Stimulated activated naive B cell treated with anti-CD40 and anti-IgM and Interleukin-4, amounts not matched to agents 10 μg/mL and 1 μg/mL and 100 μg/mL, for 72 hours (primary cell): ENCODE measurements around the gene FOXD4.
"Not testable (repeated sequence)": the region's sequence is repeated elsewhere in the genome, so short reads cannot be mapped to it uniquely, and the experiment has no call there.

Experiments
- ATAC-seq, 2 donors: fragments of 150-1000 bp; cut with Tn5 transposase; replicated peaks; 2 replicates each; pipeline ENCODE4 v1.10.0; 2021; ENCODE audit warnings: moderate library complexity in 1 of 2
- DNase-seq: peaks from one replicate; pipeline ENCODE4 v3.0.0; 2021
- H3K27ac Mint-ChIP-seq: one replicate; pipeline ENCODE4 v1.8.0; 2022; ENCODE audit warnings: mild to moderate bottlenecking, mixed read lengths
- H3K27me3 Mint-ChIP-seq, 2 donors: one replicate each; pipeline ENCODE4 v1.8.0; 2022; ENCODE audit warnings: mixed read lengths in 2 of 2
- H3K36me3 Mint-ChIP-seq, 2 donors: one replicate each; pipeline ENCODE4 v1.8.0; 2022; ENCODE audit warnings: mixed read lengths in 2 of 2, mild to moderate bottlenecking in 1 of 2
- H3K4me1 Mint-ChIP-seq, 2 donors: one replicate each; pipeline ENCODE4 v1.8.0; 2022; ENCODE audit warnings: mixed read lengths in 2 of 2, mild to moderate bottlenecking in 1 of 2
- H3K4me3 Mint-ChIP-seq, 2 donors: one replicate each; pipeline ENCODE4 v1.8.0; 2022; ENCODE audit warnings: mild to moderate bottlenecking in 2 of 2, mixed read lengths in 2 of 2, moderate library complexity in 1 of 2
- H3K9me3 Mint-ChIP-seq, 2 donors: one replicate each; pipeline ENCODE4 v1.8.0; 2022; ENCODE audit warnings: mixed read lengths in 2 of 2, mild to moderate bottlenecking in 1 of 2

The FOXD4 gene

GRCh38 chr9:117995-118467, at the start of gene FOXD4:
FOXD4 (minus strand) TSS chr9:118417; CDS start chr9:118119, 298 bp downstream.
- not testable (repeated sequence) for ATAC-seq, H3K36me3 Mint-ChIP-seq, DNase-seq, H3K9me3 Mint-ChIP-seq
- peak within 1 kb of the TSS; percentile 81 for H3K27ac Mint-ChIP-seq
- H3K27me3 Mint-ChIP-seq = peaks cover 19 to 44% of the 10 kb centered on the region in 2 donors
- peak within 1 kb of the TSS; percentile 78 to 81 for H3K4me3 Mint-ChIP-seq
- peaks cover 20 to 33% of the 10 kb centered on the region in 2 donors for H3K4me1 Mint-ChIP-seq

- not testable (repeated sequence) for H3K27ac Mint-ChIP-seq, DNase-seq, H3K9me3 Mint-ChIP-seq, H3K27me3 Mint-ChIP-seq, H3K4me3 Mint-ChIP-seq, ATAC-seq, H3K4me1 Mint-ChIP-seq, H3K36me3 Mint-ChIP-seq
Measured at GRCh38 chr9:159871-160270, 41.7 kb upstream of the FOXD4 start.

- H3K36me3 Mint-ChIP-seq, DNase-seq, H3K27ac Mint-ChIP-seq, ATAC-seq, H3K27me3 Mint-ChIP-seq, H3K9me3 Mint-ChIP-seq, H3K4me1 Mint-ChIP-seq, H3K4me3 Mint-ChIP-seq: not testable (repeated sequence)
Measured at GRCh38 chr9:151173-151572, 33.0 kb upstream of the FOXD4 start.

DNA sequence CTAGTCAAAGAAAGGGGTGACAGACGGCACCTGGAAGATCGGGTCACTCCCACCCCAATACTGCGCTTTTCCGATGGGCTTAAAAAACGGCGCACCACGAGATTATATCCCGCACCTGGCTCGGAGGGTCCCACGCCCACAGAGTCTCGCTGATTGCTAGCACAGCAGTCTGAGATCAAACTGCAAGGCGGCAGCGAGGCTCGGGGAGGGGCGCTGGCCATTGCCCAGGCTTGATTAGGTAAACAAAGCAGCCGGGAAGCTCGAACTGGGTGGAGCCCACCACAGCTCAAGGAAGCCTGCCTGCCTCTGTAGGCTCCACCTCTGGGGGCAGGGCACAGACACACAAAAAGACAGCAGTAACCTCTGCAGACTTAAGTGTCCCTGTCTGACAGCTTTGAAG, 21.7 kb upstream of the FOXD4 start:
- H3K9me3 Mint-ChIP-seq, ATAC-seq, H3K4me3 Mint-ChIP-seq, H3K4me1 Mint-ChIP-seq, DNase-seq, H3K27ac Mint-ChIP-seq, H3K27me3 Mint-ChIP-seq: not testable (repeated sequence)
- H3K36me3 Mint-ChIP-seq = peaks cover 8 to 17% of the 10 kb centered on the region in 2 donors

- not testable (repeated sequence) for ATAC-seq, H3K36me3 Mint-ChIP-seq, H3K9me3 Mint-ChIP-seq
- Mint-ChIP-seq H3K4me1 (peaks cover 20 to 33% of the 10 kb centered on the region in 2 donors), H3K27me3 (peaks cover 19 to 44% of the 10 kb centered on the region in 2 donors), H3K27ac (peak overlapping the region; percentile 47), H3K4me3 (peak overlapping the region; percentile 78 to 81)
- DNase-seq = peak; percentile 29
Measured at GRCh38 chr9:117144-117994, 848 bp downstream of the FOXD4 start.

DNA sequence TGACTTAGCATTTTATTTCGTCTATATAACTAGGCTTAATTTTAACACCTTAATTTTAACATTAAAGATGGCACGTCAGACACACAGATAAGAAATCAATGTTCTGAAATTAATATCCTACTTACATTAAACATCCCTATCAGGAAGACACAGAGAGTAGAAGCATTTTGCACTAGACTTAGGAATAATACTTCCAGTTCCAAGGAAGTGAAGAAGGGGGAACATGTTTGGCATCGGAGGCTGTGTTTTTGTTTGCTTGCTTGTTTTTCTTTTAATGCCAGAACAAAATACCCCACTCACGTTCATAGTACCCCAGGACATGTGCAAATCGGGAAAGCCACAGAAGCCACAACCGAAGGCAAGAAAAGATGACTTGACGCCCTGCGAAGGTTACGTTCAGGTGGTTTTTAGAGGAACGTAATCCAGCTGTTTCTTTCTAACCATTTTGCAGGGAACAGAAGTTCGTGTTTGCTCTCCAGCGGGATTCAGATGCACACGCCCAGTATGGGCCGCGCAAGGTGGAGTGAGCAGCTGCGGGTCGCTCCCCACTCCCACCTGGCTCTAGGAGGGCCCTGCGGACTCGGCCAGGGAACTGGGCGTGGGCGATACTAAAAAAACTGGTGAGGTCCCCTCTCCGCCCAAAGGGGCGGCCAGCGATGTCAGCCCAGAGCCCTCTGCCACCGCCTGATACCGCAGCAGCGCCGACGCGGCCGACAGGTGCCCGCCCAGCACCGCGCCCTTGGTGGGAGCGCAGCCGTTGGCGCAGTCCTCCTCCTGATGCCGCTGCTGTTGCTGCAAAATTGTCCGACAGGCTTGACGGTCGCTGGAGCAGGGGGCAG, 1.8 kb downstream of the FOXD4 start:
- Mint-ChIP-seq H3K4me1 (peaks cover 20 to 33% of the 10 kb centered on the region in 2 donors), H3K4me3 (peak overlapping the region; percentile 41 to 43), H3K27me3 (peaks cover 19 to 44% of the 10 kb centered on the region in 2 donors)
- H3K36me3 Mint-ChIP-seq, H3K27ac Mint-ChIP-seq, DNase-seq, ATAC-seq, H3K9me3 Mint-ChIP-seq: not testable (repeated sequence)

GRCh38 chr9:115118-115451, 3.1 kb downstream of the FOXD4 start:
- Mint-ChIP-seq H3K4me3 (peak overlapping the region; percentile 77 to 89), H3K27ac (peak overlapping the region; percentile 63), H3K27me3 (peaks cover 19 to 44% of the 10 kb centered on the region in 2 donors), H3K4me1 (peaks cover 20 to 33% of the 10 kb centered on the region in 2 donors)
- not testable (repeated sequence) for DNase-seq, H3K36me3 Mint-ChIP-seq, H3K9me3 Mint-ChIP-seq, ATAC-seq

- peak; percentile 12 to 27 for ATAC-seq
- not testable (repeated sequence) for DNase-seq, H3K36me3 Mint-ChIP-seq, H3K9me3 Mint-ChIP-seq
- Mint-ChIP-seq H3K27ac (peak overlapping the region; percentile 90), H3K4me3 (peak overlapping the region; percentile 85 to 89), H3K4me1 (peaks cover 20 to 33% of the 10 kb centered on the region in 2 donors), H3K27me3 (peaks cover 22 to 44% of the 10 kb centered on the region in 2 donors)
Measured at GRCh38 chr9:114267-115117, 3.7 kb downstream of the FOXD4 start.

DNA sequence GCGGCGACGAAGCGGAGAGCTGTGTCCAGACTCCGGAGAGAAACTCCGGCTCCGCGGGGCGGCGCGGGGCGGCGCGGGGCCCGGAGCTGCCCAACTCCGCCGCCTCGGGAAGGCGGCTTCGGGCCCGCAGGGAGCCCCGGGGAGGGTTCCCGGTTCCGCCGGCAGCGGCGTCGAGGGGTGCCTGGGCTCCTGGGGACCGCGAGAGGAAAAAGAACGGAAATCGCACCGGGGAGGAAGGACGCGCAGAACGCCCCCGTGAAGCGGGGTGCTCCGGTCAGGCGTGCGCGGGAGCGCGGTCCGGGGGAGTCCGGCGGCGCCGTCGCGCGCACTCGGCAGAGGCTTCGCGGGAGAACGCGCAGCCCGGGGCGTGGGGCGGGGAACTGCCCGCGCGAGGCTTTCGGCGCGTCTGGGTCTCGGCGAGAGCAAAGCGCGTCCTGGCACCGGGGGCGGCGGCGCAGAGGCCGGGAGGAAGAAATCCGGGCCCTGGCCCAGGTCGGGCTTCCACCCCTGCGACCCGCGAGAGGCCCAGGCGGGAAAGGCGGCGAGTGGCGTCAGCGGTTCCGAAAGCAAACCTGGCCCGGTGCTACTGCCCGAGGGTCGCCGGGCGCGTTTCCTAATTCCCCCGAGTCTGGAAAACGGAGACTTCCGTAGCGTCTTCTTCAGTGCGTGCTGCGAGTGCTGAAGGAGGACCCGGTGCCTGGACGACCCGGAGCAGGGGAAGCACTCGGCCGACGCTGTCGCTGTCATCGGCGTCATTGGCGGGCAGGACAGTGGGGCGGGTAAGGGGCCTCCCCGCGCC, 4.5 kb downstream of the FOXD4 start:
- H3K27ac Mint-ChIP-seq = peak overlapping the region; percentile 90
- H3K9me3 Mint-ChIP-seq, H3K36me3 Mint-ChIP-seq: not testable (repeated sequence)
- ATAC-seq = peak; percentile 87 to 89
- H3K4me3 Mint-ChIP-seq = peak overlapping the region; percentile 85 to 89
- H3K27me3 Mint-ChIP-seq = peaks cover 29 to 48% of the 10 kb centered on the region in 2 donors
- peaks cover 22 to 39% of the 10 kb centered on the region in 2 donors for H3K4me1 Mint-ChIP-seq
- peak; percentile 35 for DNase-seq

- Mint-ChIP-seq H3K27ac (peak overlapping the region; percentile 20), H3K4me1 (peaks cover 17 to 35% of the 10 kb centered on the region in 2 donors), H3K4me3 (peak overlapping the region; percentile 85 to 89), H3K27me3 (peaks cover 26 to 40% of the 10 kb centered on the region in 2 donors)
- not testable (repeated sequence) for H3K36me3 Mint-ChIP-seq, H3K9me3 Mint-ChIP-seq, DNase-seq
- peak in 1 of 2 donors; percentile 7 for ATAC-seq
Measured at GRCh38 chr9:112589-113467, 5.4 kb downstream of the FOXD4 start.

- not testable (repeated sequence) for ATAC-seq, H3K36me3 Mint-ChIP-seq, DNase-seq, H3K27ac Mint-ChIP-seq, H3K9me3 Mint-ChIP-seq, H3K4me3 Mint-ChIP-seq
- Mint-ChIP-seq H3K4me1 (peaks cover 12 to 23% of the 10 kb centered on the region in 2 donors), H3K27me3 (peaks cover 34 to 40% of the 10 kb centered on the region in 2 donors)
Measured at GRCh38 chr9:110672-111071, 7.5 kb downstream of the FOXD4 start.

DNA sequence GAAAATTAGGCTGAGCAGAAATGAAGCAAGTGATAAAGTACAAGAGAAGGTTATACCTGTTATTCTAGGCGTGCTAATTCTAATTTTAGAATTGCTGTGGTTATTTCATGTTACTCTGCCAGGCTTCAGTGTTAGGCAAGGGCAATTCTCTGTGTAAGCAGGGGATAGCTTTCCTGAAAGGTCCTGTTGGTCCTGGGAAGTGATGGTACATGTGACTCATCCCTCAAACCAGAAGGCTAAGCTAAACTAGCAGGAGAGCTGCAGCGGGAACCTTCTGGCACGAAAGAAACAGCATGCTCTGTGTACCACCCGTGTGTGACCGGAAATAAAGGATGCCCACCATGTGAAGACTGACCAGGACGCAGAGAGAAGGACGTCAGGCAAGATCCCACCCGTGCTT, 8.7 kb downstream of the FOXD4 start:
- H3K36me3 Mint-ChIP-seq, DNase-seq, H3K9me3 Mint-ChIP-seq, H3K4me3 Mint-ChIP-seq, H3K27ac Mint-ChIP-seq, ATAC-seq: not testable (repeated sequence)
- Mint-ChIP-seq H3K4me1 (peaks cover 6 to 14% of the 10 kb centered on the region in 2 donors), H3K27me3 (peaks cover 31 to 36% of the 10 kb centered on the region in 2 donors)
